Loucy (cell line): ENCODE data around the gene AKAP13.

ENCODE experiments used
- H2AFZ ChIP-seq: fragments of 200-600 bp; sonication (generic); 2 replicates; pipeline ENCODE4 v1.6.0; 2016; ENCODE audit warnings: antibody characterized with exemption, mild to moderate bottlenecking, low read length, moderate library complexity
- H3F3A ChIP-seq: fragments of 200-600 bp; 2 replicates; pipeline ENCODE4 v1.6.0; 2016; ENCODE audit warnings: antibody characterized with exemption, low read depth, mild to moderate bottlenecking
- H3K27me3 ChIP-seq: fragments of 200-600 bp; sonication (generic); 2 replicates; pipeline ENCODE4 v1.6.1; 2014; ENCODE audit warnings: low read length, mild to moderate bottlenecking; ENCODE audit not compliant: insufficient read depth, poor library complexity, severe bottlenecking
- H3K36me3 ChIP-seq: fragments of 200-600 bp; sonication (generic); 2 replicates; pipeline ENCODE4 v1.6.1; 2016; ENCODE audit warnings: low read length; ENCODE audit not compliant: insufficient read depth
- H3K4me1 ChIP-seq: fragments of 200-600 bp; sonication (generic); 2 replicates; pipeline ENCODE4 v1.5.1; 2014; ENCODE audit warnings: low read length, mild to moderate bottlenecking; ENCODE audit not compliant: insufficient read depth, poor library complexity, severe bottlenecking
- H3K4me2 ChIP-seq: fragments of 200-600 bp; sonication (generic); 2 replicates; pipeline ENCODE4 v1.6.0; 2014; ENCODE audit warnings: antibody characterized with exemption, low read length, low read depth, mild to moderate bottlenecking; ENCODE audit not compliant: poor library complexity, severe bottlenecking
- H3K4me3 ChIP-seq: fragments of 200-600 bp; sonication (generic); 2 replicates; pipeline ENCODE4 v1.5.1; 2014; ENCODE audit warnings: low read length, mild to moderate bottlenecking, mixed read lengths; ENCODE audit not compliant: poor library complexity, severe bottlenecking
- H3K79me2 ChIP-seq: fragments of 200-600 bp; sonication (generic); 2 replicates; pipeline ENCODE4 v1.6.1; 2014; ENCODE audit warnings: low read length; ENCODE audit not compliant: insufficient read depth
- H3K9ac ChIP-seq: fragments of 200-600 bp; sonication (generic); 2 replicates; pipeline ENCODE4 v1.6.0; 2014; ENCODE audit warnings: mild to moderate bottlenecking, low read depth, low read length, moderate library complexity; ENCODE audit not compliant: poor library complexity, severe bottlenecking
- H3K9me2 ChIP-seq: fragments of 200-600 bp; sonication (generic); replicated peaks from 2 replicates; pipeline ENCODE4 v1.6.1; 2016; ENCODE audit warnings: low read depth, low read length, mixed read lengths
- H3K9me3 ChIP-seq: fragments of 200-600 bp; sonication (generic); 2 replicates; pipeline ENCODE4 v1.6.1; 2014; ENCODE audit warnings: mild to moderate bottlenecking, antibody characterized with exemption, low read length, low read depth; ENCODE audit not compliant: insufficient read depth
- H4K20me1 ChIP-seq: fragments of 200-600 bp; sonication (generic); 2 replicates; pipeline ENCODE4 v1.6.0; 2014; ENCODE audit warnings: antibody characterized with exemption, low read length, mild to moderate bottlenecking; ENCODE audit not compliant: insufficient read depth, poor library complexity, severe bottlenecking
- CTCF ChIP-seq: fragments of 200-600 bp; sonication (generic); conservative IDR thresholded peaks from 2 replicates; pipeline ENCODE4 v1.5.1; 2014; ENCODE audit warnings: mild to moderate bottlenecking, antibody characterized with exemption, low read length
- EZH2phosphoT487 ChIP-seq: fragments of 200-600 bp; IDR thresholded peaks from 2 replicates; pipeline ENCODE4 v1.6.1; 2018; ENCODE audit warnings: antibody characterized with exemption, mild to moderate bottlenecking, moderate library complexity, borderline replicate concordance

Gene AKAP13

GRCh38 chr15:85751291-85752123, 371.1 kb downstream of the AKAP13 start:
- no peaks in the 10 kb centered on the region for H3F3A ChIP-seq
- TF ChIP-seq CTCF (no peak), EZH2phosphoT487 (no peak)
- no peaks in the 10 kb centered on the region for H3K79me2 ChIP-seq
- no peak overlapping the region for H2AFZ ChIP-seq
- H3K27me3 ChIP-seq: no peaks in the 10 kb centered on the region
- H3K9me3 ChIP-seq: no peaks in the 10 kb centered on the region
- H3K4me2 ChIP-seq: no peak overlapping the region
- H4K20me1 ChIP-seq: no peaks in the 10 kb centered on the region
- no peak overlapping the region for H3K4me3 ChIP-seq
- no peak overlapping the region for H3K9ac ChIP-seq
- H3K4me1 ChIP-seq: no peaks in the 10 kb centered on the region
- H3K9me2 ChIP-seq: no peaks in the 10 kb centered on the region
- H3K36me3 ChIP-seq: peaks cover 19% of the 10 kb centered on the region; the same call in 1 of the 2 replicates

DNA sequence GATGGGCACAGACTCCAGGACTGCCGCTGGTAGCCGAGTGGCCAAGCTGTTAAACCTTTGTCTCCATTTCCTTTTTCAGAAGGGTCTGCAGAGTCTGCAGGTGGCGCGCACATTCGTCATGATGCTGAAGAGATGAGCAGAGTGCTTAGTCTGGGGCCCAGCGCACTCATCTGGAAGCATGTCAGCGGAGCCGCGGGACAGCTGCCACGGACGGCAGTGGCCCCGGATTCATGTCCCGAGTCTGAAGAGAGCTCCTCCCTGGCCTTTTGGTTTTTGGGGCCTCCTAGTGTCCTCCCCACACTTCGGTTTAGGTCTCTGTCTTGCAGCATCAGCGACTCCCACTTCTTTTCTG, 371.7 kb downstream of the AKAP13 start:
- Histone ChIP-seq H3K4me2 (no peak overlapping the region), H3K9me3 (no peaks in the 10 kb centered on the region), H3K36me3 (peaks cover 13% of the 10 kb centered on the region; the same call in 1 of the 2 replicates)

DNA sequence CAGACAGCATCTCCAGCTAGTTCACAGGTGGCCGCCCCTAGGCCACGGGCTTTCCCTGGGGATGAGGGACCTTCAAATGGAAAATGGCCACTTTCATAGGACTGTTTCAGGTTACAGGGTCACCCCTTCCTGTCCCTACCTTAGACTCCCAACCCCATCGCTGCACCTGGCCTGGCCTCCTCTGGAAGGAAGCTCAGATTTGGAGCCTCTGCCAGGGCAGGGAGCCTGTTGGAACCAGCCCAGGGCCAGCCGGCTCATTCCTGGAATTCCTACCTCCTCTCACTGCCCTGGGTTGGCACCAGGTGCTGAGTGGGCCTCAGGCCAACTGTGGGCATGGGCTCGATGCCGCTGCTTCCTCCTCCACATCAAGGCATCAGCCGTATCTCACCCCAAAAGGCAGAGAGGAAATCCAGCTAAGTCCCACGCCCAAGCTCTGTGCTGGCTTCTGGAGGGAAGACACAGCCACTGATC, 372.1 kb downstream of the AKAP13 start:
- H2AFZ ChIP-seq: no peak overlapping the region
- TF ChIP-seq CTCF: no peak
- TF ChIP-seq EZH2phosphoT487: no peak
- H3K9me3 ChIP-seq: no peaks in the 10 kb centered on the region
- H3K79me2 ChIP-seq: no peaks in the 10 kb centered on the region
- no peak overlapping the region for H3K4me3 ChIP-seq
- no peaks in the 10 kb centered on the region for H3K4me1 ChIP-seq
- H4K20me1 ChIP-seq: no peaks in the 10 kb centered on the region
- peaks cover 9% of the 10 kb centered on the region; the same call in 1 of the 2 replicates for H3K36me3 ChIP-seq
- H3F3A ChIP-seq: no peaks in the 10 kb centered on the region
- H3K27me3 ChIP-seq: no peaks in the 10 kb centered on the region
- no peak overlapping the region for H3K9ac ChIP-seq
- H3K9me2 ChIP-seq: no peaks in the 10 kb centered on the region
- no peak overlapping the region for H3K4me2 ChIP-seq

More for the DNA sequence above, 371.7 kb downstream of the AKAP13 start:
- H3F3A ChIP-seq: no peaks in the 10 kb centered on the region
- no peaks in the 10 kb centered on the region for H4K20me1 ChIP-seq
- no peaks in the 10 kb centered on the region for H3K27me3 ChIP-seq
- TF ChIP-seq CTCF (no peak), EZH2phosphoT487 (no peak)
- H3K9me2 ChIP-seq: no peaks in the 10 kb centered on the region
- H3K79me2 ChIP-seq: no peaks in the 10 kb centered on the region
- no peak overlapping the region for H2AFZ ChIP-seq
- no peak overlapping the region for H3K9ac ChIP-seq
- no peak overlapping the region for H3K4me3 ChIP-seq
- H3K4me1 ChIP-seq: no peaks in the 10 kb centered on the region
